Tibial nerve (tissue), 4 donors: ENCODE measurements around the gene FAM98B.

ENCODE experiments used
- EP300 ChIP-seq, 2 donors: sonication (generic); formaldehyde crosslinking; IDR thresholded peaks; one replicate each; pipeline ENCODE4 v1.6.1; 2017; ENCODE audit warnings: antibody characterized with exemption in 2 of 2, mild to moderate bottlenecking in 1 of 2
- POLR2A ChIP-seq, 2 donors: fragments of 450-650 bp; IDR thresholded peaks; one replicate each; pipeline ENCODE4 v1.6.1; 2017; ENCODE audit warnings: antibody characterized with exemption in 2 of 2, mild to moderate bottlenecking in 2 of 2, moderate library complexity in 2 of 2
- TF ChIP-seq, protein P1 (sequence below), 5 experiments: fragments of 200-600 bp in 3 of 5; fragments of 450-650 bp in 2 of 5; sonication (generic) in 3 of 5; IDR thresholded peaks; one replicate each; pipeline ENCODE4 v1.5.1; 2016 to 2019; ENCODE audit warnings: antibody characterized with exemption in 5 of 5, mild to moderate bottlenecking in 3 of 5, moderate library complexity in 2 of 5

DNA sequence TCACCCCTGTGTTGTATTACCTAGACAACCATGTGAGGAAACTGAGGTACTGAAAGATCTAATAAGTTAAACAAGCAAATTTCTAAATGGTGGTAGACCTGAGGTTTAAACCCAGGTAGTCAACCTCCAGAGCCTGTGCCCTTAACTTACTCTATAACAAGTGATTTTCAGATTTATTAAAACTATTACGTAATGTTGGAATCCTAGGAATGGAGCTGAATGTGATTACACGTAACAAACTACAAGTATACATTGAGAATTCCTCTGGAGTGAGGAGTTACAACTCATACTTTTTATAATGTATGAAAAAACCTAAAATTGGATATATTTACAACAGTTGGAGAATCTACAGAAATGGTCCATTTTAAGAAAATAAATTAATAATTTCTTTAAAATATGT is 18.0 kb downstream of the FAM98B start:
- TF ChIP-seq EP300 (IDR thresholded peaks at IDR 0.05) (no peak), POLR2A (IDR thresholded peaks at IDR 0.05) (no peak)
- TF ChIP-seq, protein P1, sequence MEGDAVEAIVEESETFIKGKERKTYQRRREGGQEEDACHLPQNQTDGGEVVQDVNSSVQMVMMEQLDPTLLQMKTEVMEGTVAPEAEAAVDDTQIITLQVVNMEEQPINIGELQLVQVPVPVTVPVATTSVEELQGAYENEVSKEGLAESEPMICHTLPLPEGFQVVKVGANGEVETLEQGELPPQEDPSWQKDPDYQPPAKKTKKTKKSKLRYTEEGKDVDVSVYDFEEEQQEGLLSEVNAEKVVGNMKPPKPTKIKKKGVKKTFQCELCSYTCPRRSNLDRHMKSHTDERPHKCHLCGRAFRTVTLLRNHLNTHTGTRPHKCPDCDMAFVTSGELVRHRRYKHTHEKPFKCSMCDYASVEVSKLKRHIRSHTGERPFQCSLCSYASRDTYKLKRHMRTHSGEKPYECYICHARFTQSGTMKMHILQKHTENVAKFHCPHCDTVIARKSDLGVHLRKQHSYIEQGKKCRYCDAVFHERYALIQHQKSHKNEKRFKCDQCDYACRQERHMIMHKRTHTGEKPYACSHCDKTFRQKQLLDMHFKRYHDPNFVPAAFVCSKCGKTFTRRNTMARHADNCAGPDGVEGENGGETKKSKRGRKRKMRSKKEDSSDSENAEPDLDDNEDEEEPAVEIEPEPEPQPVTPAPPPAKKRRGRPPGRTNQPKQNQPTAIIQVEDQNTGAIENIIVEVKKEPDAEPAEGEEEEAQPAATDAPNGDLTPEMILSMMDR (IDR thresholded peaks at IDR 0.05), result no peak
